GM18909 (cell line): ENCODE data around the gene APEH.

Experiments
- ATAC-seq: cut with Tn5 transposase; IDR thresholded peaks from one replicate; pipeline ENCODE4 v1.9.1; 2021; ENCODE audit warnings: mild to moderate bottlenecking; ENCODE audit not compliant: unreplicated experiment, poor library complexity

Gene APEH

DNA sequence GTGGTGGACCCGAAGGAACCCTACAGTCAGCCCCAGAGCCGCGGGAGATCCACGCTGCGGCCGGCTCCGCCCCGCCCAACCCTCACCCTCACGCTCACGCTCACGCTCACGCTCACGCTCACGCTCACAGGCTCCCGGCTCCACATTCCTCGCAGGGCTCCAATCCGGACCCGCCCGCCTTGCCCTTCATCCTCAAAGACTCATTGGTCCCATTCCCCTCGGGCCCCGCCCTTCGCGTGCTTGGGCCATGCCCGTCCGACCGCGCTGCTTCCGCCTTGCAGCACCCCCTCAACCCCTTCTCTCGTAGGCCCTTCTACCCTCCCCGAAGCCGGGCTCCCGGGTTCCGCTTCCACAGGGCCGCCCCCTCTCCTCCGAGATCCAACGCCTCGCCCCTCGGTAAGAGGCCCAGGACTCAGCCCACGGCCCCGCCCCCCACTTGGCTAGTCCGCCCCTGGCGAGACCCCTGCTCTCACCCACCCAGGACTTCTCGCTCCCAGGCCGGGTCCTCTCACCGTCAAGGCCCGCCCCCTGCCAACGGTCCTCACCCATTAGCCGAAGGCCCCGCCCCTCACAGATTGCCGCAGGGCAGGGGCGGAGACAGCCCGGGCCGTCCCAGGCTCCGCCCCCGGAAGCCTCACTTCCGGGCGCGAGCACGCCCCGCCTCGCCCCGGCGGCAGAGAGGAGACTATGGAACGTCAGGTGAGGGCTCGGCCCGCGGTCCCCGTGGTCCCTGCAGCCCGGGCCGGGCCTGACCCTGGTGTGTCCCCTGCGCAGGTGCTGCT lies at the start of gene APEH:
TSS of gene APEH (plus strand) at position 637 of the 782 bp plus-strand sequence. CDS start at position 688, 51 bp downstream.
- ATAC-seq, result peak; percentile 79

DNA sequence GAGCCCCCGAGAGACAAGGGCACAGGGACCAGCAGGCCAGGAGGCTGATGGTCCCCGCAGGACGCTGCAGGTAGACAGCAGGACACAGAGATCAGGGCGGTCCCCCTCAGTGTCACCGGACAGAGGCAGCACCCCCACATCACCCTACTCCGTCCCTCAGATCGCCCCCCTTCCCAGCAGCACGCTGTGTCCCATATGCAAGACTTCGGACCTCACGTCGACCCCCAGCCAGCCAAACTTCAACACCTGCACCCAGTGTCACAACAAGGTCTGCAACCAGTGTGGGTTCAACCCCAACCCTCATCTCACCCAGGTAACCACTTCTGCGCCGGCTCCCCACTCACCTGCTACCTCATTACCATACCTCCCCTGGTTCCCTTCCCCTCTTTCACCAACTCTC lies 49.1 kb upstream of the APEH start:
- no peak for ATAC-seq

DNA sequence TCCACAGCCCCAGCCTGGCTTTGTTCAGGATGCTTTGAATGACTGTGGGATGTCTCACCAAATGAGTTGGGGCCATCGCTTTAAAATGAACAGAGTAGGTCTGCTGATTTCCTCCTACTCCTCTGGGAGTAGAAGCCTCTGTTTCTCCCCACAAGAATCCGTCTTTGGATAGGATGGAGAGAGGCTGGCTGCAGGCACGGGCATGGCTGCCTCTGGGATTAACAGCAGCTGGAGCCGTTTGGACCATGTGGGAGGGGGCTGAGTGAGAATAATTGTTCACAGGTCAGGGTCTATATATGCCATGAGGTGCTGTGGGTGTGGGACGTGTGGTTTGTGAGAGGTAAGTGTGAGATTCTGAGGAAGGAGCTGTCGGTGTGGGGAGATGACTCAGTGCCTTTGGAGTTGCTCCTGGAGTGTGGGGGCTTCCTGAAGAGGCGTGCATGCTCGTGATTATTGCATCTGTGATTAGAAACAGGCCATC lies 48.0 kb upstream of the APEH start:
- ATAC-seq, result no peak

DNA sequence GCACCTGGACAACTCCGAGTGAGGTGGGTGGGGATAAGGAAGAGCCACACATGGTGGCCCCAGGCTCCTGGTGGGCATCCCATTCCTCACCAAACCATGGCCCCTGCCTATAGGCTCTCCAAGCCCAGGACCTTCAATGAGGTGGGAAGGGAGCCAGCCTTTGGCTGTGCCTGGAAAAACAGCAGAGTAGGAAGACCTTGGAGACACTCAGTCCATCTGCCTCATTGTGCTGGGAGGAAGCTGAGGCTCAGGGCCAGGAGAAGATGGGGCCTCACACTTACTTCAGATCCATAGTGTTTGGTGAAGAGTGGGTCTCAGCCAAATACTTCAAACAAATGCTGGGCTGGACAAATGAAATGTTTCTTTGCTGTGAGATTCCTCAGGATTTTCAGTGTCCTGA lies 47.4 kb upstream of the APEH start:
- ATAC-seq, result no peak

DNA sequence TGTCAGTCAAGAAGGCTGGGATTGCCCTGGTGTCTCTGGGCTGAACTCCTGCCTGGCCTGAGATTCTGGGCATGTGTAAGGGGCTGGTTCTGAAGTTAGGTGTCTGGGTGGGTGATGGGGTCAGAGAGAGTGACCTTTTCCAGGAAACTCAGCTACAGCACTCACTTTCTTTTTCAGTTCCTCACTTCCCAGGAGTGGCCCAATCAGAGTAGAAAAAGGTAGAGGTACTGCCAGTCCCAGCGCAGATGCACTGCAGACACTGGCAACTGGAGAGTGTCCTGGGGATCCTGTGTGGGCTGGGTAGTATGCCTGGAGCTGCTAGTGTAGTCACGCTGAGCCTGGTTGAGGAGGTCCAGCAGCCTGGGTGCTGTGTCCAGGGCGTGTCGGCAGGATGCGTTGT lies 46.5 kb upstream of the APEH start:
- no peak for ATAC-seq

DNA sequence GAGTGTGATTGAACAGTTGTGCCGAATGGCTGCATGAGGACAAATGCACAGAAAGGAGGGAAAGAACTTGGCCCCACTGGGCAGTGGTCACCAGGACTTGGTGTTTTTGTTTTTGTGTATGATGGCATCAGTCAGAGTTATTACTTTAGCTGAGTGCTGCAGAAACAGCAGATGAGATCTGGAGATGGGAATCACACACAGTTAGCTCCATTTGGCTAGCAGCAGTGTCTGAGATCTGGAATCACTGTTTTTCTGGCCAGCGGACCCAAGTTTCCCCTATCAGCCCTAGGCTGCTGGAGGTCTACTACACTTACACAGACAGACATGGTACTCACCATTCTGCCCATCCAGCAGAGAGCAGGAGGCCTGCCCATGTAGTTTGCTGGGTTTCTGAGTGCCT lies 45.9 kb upstream of the APEH start:
- no peak for ATAC-seq

DNA sequence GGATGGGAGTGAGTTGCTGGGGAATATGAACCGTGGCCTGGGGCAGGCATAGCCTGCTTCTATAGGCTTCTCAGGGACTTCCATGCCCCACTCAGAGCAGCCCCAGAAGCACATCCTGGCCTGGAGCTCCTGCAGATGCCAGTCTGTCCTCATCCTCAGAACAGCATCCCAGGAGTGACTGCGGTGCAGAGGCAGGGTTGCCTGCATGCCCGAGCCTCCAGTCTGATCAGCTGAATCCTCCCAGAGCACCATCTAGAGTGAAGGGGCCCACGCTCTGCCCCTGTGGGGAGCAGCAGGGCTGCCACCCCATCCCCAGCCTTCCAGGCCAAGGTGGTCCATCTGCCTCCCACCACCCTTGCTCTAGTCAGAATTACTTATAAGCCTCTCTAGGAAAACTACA lies 44.7 kb upstream of the APEH start:
- ATAC-seq, result no peak

DNA sequence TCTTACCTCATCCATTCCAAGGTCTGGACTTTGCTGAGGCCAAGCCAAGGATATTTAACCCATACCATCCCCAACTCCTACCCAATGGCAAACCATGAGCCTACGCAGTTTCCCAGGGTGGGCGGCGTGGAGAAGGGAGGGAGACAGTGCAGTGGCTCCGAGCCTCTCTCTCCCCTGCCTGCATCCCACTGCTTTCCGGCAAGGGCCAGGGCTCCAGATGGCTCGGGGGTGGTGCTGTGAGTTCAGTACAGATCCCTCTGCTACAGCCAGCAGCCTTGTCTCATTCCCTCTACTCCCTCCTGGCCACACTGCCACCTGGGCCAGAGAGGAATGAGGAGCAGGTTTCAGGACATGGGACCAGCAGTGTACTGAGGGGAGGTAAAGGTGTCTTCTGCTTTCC lies 44.3 kb upstream of the APEH start:
- ATAC-seq, result no peak

DNA sequence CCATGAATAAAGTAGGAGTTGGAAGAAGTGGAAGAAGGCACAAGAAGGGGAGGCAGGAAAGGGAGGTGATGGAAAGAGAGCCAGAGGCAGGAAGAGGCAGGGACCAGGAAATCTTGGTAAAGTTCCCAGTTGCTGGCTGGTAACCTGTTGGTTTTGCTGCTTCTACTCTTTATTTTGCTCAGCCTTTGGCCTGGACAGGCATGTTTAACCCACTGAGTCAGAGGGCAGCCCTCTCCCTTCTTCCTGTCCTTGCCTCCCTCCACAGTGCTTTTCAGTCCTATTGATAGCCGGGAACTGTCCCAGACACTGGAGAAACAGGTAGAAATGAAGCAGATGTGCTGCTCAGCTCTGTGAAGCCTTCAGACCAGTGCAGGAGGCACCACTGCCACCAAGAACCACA lies 43.4 kb upstream of the APEH start:
- ATAC-seq, result no peak

DNA sequence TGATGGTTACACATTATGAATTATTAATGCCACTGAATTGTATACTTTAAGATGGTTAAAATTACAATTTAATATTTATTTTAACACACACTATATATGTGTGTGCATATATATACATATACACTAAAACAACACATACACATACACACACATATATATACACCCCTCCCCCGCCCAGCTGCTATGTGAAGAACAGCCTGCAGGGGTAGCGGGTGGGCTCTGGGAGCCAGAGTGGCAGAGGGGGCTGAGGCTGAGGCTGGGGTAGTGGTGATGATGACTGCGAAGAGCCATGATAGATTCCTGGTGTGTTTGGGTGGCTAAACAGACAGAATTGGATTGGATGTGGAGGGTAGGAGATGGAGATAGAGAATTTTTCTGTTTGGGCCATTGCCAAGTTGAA lies 39.4 kb upstream of the APEH start:
- ATAC-seq, result no peak

DNA sequence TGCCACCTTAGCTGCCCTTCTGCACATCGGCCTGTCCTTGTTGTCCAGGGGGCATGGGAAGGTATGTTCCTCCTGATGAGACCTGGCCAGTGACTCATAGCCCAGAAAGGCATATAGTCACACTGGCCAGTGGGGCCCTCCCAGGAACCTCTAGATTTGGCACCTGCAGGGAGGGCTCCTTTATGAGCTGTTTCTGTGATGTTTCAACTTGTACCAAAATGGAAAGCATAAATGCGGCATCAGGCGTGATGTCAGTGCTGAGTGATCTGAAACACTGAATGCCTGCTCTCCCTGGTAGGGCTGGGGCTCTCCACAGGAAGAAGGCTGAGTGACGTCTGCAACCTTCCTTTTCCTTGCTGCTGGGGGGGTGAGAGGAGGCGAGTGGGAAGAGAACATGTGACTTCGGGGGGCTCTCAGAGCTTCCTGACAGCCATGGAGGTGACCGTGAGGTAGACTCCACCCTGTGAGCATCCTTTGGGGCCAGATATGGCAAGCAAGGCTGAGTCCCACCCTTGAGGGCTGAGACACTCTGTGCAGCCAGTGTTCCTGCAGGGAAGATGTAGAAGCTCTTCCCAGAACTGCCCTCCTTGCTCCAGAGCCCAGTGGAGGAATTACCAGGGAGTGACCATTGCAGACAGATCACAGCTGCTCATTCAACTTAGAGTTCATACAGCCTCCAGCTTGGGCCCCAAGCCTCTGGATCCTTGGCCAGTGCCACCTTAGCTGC lies 37.1 kb upstream of the APEH start:
- ATAC-seq, result no peak

DNA sequence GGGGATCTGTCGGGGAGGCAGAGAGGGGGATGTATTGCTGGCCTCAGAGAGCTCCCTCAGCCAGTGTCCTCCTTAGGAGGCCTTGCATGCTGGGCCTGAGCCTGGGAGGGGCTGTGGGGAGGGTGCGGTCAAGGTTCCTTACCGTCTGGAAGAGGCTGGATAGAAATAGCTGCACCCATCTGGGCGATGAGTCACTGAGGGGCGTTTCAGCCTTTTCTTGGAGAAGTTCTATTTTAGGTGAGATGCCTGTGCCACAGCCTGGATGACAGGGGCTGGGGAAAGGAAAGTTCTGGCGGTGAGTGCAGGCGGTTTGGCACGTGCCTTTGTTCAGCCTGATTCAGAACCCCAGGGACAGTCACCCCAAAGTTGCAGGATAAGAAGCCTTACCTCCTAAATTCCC lies 35.7 kb upstream of the APEH start:
- no peak for ATAC-seq

DNA sequence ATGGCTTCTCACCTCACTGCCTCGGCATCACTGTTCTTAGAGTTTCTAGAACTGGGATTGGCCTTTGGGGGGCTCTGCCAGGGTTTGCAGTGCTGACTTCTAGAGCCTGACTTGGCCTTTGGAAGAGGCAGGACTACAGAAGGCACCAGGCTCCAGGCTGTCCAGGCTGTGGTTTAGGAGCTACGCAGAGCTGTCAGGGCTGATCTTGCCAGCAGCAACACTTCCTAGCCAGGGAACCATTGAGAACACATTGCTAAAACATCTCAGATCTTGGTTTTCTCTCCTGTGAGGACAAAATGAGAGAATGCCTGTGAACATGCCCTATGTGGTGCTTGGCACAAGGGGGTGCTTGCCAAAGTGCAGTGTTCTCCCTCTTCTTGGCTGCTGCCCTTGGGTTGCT lies 34.6 kb upstream of the APEH start:
- ATAC-seq, result no peak

DNA sequence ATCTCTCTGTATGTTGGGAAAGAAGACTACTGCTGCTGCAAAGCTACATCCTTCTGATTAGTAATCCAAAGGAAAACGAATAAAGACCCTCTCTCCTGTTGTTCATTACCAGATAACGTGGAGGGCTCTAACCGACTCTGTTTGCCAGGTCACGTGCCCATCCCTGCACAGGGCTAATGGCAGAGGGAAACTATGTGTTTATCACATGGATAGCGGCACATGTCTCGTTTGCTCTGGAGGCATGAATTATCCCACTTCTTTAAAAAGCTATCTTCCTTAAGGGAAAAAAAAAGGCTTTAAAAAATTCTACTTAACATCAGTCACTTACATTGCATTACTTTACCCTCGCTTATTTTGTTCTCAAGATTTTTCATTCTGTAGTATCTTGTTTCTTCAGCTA lies 32.9 kb upstream of the APEH start:
- ATAC-seq, result no peak

DNA sequence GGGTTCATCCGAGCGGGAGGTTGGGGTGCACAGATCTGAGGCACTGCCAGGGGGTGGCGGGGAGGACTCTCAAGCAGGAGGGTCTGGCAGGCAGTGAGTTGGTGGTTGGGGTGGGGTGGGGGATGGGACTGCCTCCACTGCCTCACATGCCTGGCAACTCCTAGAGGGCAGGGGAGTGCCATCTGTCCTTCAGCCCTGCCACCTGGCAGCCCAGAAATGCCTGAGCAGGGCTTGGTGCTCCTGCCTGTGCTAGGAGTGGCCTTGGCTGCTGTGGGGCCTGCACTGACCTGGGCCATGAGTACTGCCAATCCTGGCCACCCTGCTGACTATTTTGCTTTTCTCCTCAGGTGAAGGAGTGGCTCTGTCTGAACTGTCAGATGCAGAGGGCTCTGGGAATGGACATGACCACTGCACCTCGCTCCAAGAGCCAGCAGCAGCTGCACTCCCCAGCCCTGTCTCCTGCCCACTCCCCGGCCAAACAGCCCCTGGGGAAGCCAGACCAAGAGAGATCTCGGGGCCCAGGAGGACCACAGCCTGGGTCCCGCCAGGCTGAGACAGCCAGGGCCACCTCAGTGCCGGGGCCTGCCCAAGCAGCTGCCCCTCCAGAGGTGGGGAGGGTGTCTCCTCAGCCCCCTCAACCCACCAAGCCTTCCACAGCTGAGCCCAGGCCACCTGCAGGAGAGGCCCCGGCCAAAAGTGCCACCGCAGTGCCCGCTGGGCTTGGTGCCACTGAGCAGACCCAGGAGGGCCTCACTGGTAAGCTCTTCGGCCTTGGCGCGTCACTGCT lies 32.0 kb upstream of the APEH start:
- no peak for ATAC-seq

DNA sequence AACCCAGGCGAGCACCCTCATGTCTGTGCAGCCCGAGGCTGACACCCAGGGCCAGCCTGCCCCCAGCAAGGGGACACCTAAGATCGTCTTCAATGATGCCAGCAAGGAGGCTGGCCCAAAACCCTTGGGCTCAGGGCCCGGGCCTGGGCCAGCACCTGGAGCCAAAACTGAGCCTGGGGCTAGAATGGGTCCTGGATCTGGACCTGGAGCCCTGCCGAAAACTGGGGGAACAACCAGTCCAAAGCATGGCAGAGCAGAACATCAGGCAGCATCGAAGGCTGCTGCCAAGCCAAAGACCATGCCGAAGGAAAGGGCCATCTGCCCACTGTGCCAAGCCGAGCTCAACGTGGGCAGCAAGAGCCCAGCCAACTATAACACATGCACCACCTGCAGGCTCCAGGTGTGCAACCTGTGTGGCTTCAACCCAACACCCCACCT lies 31.4 kb upstream of the APEH start:
- ATAC-seq, result no peak

DNA sequence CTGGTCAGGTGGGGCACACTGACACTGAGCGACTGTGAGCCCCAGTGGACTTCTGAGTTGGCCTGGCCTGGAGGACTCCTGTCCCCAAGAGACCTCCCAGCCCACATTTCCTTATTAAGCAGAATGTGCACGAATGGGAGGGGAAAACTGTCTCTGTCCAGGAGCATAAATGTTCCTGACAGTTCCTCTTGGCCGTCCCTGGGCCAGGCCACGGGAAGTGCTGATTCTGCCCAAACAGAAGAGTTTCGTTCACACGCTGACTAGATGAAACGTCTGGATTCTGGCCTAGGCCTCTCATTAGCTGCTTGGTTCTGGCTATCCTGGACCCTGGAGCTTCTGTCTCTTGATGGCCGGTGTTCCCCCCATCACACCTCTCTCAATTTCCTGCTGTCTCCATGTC lies 29.5 kb upstream of the APEH start:
- ATAC-seq, result no peak

DNA sequence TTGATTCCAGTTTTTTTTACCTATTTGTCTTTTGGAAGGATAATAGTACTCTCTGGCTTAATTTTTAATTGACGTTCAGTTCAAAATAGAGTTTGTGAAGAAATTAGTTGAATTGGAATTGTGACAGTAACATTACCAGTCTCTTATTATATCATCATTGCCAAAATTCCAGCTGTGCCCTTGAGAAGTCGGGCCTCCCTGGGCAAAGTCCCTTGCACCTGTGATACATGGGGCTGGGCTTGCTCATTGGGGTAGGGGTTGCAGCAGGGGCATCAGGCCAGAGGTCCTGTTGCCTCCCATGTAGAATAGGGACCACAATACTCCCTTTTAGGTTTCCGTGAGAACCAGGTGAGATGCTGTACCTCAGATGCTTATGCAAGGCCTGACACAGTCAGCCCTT lies 27.9 kb upstream of the APEH start:
- ATAC-seq, result no peak

DNA sequence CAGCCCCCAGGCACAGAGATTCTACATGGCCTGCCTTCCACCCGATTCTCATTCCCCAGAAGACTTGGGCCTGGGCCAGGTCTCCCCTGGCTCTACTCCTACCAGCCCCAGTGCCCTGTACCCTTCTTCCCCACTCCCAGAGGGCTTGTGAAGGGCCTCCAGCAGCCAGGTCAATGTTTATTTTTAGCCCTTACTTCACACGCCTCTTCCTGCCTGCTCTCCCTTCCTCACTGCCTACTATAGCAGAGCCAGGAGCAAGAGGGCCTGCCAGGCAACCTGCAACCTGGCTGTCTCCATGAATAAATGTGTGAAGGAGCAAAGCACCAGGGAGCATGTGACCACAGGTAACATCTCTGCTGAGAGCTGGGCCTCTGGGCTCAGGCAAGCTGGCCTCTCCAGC lies 26.4 kb upstream of the APEH start:
- no peak for ATAC-seq

DNA sequence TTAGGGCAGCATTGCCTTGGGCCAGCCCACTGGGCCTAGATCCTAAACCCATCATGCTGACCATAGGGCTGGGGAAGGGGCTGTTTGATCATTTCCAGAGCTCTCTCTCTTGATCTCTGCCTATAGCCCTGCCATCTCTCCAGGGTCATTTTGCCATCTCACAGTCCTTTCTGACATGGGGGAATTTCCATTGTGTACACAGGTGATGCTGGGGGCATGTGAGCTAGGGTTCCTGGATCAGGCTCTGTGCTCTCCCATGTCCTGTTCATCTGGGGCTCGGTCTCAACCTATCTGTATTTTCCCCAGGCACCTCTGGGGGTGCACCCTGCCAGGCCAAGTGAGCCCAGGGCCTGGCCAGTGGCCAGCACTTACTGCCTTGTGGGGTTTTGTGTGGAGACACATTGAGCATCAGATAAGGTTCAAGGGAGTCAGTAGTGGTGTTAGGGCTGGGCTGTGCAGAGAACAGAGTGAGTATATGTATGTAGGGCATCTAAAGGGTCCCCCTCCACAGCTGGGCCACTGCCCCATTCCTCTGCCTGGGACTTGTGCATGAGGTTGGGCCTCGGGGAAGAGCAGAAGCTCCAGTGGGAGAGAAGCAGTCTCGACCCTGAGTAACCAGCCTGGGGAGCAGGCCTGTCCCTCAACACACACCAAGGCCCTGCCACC lies 25.7 kb upstream of the APEH start:
- ATAC-seq, result no peak

DNA sequence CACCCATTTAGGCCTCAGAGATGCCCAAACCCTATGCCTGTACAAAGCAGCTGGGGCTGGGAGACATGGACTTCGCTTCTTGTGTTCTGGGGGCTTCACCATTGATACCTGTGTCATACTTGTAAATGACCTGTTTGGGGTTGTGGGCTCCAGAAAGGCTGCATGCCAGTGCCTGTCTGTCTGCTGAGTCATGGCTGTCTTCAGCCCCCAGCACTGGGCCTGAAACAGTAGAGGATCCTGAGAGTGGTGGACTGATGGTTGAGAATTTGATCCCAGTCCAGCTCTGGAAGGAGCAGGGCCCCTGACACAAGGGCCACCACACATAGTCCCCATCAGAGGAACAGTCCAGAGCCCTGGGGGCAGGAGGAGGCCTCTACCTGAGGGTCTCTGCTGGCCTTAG lies 24.6 kb upstream of the APEH start:
- ATAC-seq, result no peak
